WI38 (cell line): ENCODE measurements around the gene WNT3.

Source experiments
- H3K4me3 ChIP-seq: 2 replicates; pipeline ENCODE4 v1.5.1; 2011; ENCODE audit warnings: low read depth, mild to moderate bottlenecking, control low read depth, low read length
- TF ChIP-seq, protein P1 (sequence below): IDR thresholded peaks from 2 replicates; pipeline ENCODE4 v1.5.1; 2012; ENCODE audit warnings: low read depth, mild to moderate bottlenecking, control low read depth, low read length

The WNT3 gene

DNA sequence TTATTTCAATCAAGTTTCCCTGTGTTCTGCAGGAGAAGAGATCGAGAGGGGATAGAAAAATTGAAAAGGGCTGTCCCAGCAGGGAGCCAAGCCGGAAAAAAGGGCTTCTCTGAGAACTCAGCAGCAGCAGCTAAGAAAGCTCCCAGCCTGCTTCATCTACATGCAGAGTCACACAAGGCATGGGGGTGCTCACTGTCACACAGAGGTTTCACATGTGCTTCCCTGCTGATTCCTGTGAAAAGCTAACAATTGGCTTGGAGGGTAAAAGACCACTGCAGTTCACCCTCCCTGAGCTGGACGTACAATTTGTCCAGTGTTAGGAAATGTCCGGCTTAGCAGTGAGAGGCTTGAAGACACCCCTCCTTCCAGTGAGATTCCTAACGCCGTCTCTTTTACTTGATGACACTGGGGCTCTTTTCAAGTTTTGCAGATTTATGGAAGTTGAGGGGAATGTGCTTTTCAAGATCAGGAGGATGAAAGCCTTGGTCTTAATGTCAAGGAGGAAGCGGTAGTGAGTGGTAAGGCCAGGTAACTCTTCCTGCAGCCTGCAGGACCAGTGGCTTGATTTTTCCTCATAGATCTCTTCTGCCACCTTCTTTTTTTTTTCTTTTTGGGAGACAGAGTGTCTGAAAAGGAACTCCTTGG, 85.6 kb downstream of the WNT3 start:
- no peak overlapping the region for H3K4me3 ChIP-seq
- TF ChIP-seq, protein P1, sequence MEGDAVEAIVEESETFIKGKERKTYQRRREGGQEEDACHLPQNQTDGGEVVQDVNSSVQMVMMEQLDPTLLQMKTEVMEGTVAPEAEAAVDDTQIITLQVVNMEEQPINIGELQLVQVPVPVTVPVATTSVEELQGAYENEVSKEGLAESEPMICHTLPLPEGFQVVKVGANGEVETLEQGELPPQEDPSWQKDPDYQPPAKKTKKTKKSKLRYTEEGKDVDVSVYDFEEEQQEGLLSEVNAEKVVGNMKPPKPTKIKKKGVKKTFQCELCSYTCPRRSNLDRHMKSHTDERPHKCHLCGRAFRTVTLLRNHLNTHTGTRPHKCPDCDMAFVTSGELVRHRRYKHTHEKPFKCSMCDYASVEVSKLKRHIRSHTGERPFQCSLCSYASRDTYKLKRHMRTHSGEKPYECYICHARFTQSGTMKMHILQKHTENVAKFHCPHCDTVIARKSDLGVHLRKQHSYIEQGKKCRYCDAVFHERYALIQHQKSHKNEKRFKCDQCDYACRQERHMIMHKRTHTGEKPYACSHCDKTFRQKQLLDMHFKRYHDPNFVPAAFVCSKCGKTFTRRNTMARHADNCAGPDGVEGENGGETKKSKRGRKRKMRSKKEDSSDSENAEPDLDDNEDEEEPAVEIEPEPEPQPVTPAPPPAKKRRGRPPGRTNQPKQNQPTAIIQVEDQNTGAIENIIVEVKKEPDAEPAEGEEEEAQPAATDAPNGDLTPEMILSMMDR, result no peak

DNA sequence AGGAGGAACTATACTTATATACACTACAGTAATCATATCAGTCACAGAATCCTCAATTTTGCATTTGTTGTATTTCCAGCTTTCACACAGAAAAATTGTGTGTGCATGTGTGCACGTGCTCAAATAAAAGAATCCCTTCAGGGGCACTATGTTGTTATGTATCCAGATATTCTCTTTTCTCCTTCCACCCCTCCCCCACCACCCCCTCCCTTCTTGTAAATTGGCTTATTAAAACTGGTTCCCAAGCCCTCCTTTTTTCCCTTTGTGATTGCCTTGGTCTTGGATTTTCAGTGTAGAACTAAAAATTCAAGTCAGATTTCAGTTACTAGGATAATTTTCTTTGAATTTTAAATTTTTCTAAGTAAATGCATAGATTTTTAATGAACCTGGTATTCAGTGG, 86.3 kb downstream of the WNT3 start:
- TF ChIP-seq, protein P1, result no peak
- H3K4me3 ChIP-seq, result no peak overlapping the region

- H3K4me3 ChIP-seq, result no peak overlapping the region
- TF ChIP-seq, protein P1, result no peak
Measured at GRCh38 chr17:46730679-46731078, 87.8 kb downstream of the WNT3 start.

GRCh38 chr17:46730026-46730425, 88.5 kb downstream of the WNT3 start:
- TF ChIP-seq, protein P1, result no peak
- no peak overlapping the region for H3K4me3 ChIP-seq

GRCh38 chr17:46727572-46728348, 90.7 kb downstream of the WNT3 start:
- H3K4me3 ChIP-seq, result no peak overlapping the region
- TF ChIP-seq, protein P1, result no peak

- TF ChIP-seq, protein P1, result no peak
- no peak overlapping the region for H3K4me3 ChIP-seq
Measured at GRCh38 chr17:46726206-46726605, 92.3 kb downstream of the WNT3 start.

DNA sequence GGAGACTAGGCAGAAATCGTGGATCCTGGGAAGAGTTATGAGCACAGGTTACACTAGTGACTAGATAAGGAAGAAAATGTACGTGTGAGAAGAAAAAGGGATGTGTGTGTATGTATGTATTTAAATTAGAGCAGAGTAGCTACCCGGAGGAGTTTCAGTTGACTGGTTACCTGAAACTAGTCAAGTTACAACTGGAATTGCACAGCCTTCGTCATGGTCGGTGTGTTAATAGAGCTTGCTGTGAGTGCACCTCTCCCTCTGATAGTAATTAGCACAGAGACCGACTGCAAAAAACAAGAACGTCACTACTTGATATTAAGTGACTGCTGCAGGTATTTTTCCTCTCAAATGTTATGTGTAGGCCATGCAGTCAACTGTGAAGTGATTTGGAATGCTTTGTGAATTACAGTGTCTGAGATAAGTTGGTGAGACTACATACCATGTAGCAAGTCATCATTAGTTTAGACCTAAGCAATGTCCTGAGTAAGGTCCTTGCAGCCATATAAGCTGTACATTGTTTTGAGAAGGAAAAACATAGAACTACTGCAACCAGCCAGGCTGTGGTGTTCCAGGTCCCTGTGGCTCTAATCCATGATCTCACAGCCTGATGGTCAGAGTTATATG, 95.7 kb downstream of the WNT3 start:
- TF ChIP-seq, protein P1, result no peak
- H3K4me3 ChIP-seq, result no peak overlapping the region
